Suppressor macrophage (primary cell): ENCODE data around the gene TAF3.

Experiments used
- DNase-seq, 4 experiments: peaks; one replicate each; pipeline ENCODE4 v3.0.0-alpha.2; 2020 to 2022

The TAF3 gene

GRCh38 chr10:8035006-8035640 is 216.8 kb downstream of the TAF3 start:
- DNase-seq = no peak

GRCh38 chr10:8035641-8036470 is 217.6 kb downstream of the TAF3 start:
- DNase-seq = no peak

DNA sequence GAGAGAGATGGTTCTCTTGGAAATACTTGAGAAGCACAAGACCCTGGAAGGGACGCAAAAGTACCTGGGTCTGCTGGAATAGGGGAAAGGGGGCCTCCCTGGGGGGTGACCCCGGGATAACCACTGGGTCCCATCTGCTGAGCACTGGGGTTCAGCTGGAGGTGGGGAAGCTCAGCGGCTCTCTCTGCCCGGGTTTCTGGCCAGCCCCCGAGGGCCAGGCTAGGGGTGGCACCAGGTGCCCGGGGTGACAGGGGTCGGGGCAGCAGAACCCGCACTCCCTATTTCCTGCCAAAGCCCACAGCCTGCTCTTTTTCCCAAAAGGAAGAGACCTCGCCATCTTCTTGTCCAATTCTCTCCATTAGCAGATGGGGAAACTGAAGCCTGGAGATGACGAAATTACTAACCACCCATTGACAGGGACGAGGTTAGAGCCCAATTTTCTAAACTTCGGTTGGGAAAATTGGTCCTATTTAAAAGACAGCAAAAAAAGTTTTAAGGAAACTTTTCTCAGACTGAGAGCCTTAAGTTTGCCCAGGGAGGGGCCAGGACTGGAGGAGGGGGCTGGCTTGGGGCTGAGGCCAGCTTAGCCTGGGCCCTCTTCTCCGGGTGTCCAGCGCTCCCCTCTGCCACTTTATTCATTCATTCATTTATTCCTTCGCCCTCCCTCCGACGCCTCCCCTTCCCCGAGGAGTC is 218.3 kb downstream of the TAF3 start:
- DNase-seq = no peak

DNA sequence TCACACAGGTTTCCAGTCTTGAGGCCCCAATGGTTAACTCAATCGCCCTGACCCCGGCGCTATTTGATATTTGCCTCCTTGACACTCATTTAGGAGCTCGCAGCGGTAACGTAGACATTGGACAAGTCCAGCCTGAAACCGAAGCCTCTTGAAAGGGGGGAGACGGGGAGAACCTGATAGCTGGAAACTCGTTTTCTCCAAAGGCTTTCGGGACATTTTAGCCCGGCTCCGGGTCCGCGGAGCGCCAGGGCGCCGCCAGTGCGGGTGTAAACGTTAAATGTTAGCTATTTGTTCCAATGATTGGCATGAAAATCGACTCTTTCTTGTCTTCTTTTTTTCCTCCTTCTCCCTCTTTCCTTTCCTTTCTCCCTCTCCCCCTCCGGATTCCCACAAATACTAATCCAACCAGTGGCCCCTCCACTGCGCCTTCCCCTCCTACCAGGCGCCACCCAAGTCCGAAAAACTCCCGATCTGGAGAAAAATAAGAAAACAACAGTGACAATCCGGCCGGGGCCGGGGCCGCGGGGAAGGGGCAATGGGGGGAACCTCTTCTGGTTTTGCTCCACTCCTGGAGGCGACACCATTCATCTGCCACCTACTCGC is 219.0 kb downstream of the TAF3 start:
- DNase-seq = no peak

DNA sequence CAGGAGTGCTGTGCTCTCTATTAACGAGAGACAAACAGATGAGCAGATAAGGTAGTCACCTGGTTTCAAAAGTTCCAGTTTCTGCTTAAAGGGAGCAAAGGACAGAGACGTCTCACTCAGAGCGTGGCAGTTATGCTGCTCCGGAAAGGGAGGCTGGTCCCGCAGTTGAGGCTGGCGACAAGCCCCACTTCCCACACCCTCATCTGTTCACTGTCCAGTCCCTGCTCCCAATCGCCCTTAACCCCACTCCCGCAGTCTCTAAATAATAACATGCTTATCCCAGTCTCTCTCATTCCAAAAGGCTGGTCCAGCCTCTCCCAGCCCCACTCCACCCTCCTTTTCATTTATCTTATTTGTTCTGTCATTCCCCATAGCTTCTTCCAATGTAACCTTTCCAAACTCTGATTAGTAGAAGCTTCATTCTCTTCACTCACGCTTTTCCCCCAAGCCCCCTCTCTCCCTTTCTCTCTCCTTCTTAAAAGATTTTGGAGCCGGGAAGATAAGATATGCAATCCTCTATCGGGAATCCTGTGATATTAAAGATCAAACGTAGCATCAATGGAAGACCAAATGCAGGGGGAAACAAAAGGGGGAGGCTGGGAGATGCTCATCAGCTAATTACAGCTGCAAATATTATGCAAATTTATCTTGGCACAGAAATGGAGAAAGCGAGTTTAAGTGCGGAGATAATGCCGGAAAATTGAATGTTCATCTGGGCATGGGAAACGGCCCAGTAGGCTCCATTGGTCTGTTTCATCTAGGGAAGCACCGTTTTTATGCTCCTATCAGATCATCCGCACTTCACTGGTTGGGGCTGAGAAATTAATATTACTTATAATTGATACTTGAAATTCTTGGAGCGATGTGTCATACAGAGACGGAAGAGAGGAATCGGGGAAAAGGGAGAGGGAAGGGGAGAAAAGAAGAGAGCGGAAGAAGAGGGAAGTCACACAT is 219.9 kb downstream of the TAF3 start:
- no peak for DNase-seq

DNA sequence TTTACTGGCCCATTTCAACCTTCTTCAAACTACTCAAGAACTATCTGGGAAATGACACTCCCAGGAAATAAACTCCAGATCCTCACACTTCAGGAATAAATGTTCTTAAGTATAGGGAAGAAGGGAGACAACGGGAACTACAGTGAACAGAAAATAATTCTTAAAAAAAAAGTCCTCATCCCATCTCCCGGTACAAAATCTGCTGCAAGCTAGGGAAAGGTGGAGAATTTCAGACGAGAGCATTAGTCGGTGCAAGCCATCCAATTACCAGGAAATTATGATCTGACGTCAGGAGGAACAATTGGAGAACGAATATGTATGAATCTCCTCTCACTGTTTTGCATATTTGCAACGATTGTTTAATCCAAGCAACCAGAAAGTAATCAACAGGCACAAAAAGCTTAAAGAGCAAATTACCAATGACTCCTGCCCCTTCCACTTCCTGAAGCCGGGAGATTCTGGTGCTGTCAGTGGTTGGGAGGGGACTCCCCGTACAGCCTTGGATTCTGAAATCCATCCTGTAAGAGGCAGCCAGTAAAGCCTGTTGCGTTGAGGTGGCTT is 221.1 kb downstream of the TAF3 start:
- no peak for DNase-seq

GRCh38 chr10:8040651-8041050 is 222.3 kb downstream of the TAF3 start:
- no peak for DNase-seq

DNA sequence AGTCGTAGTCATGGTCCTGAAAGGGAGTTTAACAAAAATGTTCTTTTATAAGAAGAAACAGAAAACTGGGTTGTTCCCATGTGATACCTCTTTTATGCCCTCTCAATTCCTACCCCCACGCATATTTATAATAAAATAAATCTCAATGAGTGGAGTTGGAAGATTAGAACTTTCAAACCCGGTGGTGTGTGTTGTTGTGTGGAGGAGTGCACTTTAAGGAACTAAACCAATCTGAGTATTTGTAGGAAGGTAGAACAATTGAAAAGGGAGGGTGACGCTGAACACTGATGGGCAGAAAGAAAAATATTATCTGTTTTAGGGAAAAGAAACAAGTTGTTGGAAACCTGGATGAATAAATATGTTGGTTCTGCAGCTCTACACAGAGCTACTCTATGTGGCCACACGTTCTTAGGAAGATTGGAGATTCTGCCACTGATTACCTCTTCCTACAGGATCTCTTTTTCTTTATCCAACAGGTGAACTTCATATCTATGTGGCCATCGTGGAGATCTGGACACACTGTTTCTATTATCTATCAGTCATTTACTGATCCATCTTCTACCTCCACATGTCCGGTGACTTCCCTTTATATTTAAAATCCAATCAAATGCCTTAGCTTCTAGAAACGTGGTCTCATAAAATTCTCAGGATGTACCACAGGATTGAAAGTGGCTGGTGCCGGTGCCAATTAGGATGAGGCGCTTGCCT is 223.1 kb downstream of the TAF3 start:
- no peak for DNase-seq

DNA sequence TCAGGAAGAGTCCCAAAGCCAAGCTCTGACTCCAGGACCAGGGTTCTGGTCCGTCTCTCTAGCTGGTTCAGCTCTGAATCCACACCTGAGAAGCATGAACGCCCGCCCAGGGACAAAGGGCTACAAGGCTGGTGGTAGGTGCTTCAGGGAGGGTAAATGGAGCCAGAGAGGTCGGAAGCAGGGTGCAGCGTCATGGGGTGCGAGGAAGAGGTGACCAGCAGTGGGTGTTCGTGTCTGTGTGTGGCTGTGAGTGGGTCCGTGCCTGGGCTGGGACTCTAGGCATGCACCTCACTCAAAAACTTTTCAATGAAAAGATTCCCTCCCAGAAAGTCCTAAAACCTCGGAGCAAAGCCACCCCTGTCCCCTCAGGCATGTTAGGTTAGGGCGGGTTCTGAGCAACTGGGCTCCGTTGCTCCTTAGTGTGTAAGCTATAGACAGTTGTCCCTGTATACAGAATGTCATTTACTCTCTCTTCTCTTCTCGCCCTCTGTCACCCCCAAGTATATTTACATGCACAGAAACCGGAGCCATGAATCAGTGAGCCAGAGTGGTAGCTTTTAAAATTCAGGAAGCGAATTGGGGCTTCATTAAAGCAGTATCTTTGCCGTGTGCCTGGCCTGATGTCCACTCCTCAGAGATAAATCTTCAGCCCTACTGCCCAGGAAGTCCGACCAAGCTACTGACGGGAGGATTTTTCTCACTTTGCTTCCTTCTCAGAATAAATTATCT is 223.9 kb downstream of the TAF3 start:
- no peak for DNase-seq

DNA sequence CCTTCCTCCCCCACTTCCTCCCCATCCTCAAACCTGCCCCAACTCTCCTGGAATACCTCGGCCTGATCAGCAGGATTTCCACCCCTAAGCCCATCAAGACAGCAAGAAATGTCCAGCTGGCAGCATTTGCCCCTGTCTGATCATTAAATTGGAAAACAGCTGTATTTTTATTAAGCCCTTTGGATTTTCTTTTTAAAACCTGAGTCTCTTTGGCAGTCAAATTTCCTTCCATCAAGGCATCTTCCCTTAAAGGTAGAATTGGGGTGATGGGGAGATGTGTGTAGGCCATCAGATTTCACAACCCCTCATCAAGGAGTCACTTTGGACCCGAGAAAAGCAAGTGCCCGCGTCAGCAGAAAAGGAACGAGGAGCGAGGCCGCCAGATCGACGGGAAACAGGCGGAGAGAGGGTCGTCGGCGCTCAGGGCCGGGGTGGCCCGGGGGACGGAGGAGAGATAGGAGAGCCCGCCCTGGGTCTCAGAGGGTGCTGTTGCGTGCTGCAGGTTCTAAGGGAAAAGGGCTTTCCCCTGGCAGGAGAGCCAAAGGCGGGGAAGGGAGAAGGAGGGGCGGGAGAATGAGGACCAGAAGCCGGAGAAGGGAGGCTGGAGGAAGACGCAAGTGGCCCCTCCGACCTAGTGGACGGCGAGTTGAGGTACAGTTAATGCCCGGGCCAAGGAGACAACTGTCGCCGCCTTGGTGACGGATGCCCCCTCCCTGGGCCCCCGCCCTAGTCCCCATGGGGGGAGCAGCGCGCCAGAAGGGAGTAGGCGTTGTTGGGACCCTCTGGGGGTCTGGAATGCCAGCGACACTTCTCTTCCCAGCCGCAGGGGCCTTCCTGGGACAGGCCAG is 224.6 kb downstream of the TAF3 start:
- DNase-seq = no peak

GRCh38 chr10:8043569-8044306 is 225.4 kb downstream of the TAF3 start:
- peak in 1 of 4 experiments; percentile 22 for DNase-seq

GRCh38 chr10:8044331-8044907 is 226.1 kb downstream of the TAF3 start:
- DNase-seq = no peak

DNA sequence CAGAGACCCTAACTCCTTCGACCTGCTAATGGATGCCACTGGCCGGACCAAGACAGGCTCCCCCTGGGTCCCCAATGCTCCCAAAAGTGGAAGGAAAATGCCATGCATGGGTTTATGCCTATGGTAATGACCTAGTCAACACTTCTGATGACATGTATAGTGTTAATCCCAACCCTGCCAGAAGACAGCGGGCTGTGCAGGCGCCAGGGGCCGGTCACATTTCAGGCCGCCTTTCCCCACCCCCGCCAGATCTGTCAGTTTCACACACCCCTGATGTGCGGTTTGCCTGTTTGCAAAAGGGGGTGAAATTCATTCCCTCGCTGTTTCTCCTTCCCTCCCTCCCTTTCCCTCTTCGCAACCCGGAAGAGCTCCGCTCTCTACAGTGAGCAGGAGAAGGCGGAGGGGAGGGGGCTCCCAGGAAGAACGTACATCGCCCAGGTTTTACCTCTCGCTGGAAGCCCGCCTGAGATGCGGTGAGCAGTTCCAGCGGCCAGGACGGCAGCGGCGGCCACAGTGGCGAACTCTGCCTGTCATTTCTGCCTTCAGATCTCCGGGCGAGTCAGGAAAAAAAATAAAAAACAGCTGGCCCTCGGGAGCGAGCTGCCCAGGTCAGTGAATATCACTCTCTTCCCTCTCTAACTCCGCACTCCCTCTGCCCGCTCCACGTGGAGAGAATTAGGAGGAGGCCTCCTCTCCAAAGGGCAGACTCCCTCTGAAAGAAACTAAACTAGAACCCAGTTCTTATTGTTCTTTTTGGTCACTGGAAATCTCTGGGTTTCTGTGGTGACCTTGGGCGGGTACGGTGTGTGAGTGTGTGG is 226.8 kb downstream of the TAF3 start:
- DNase-seq = no peak

- DNase-seq = no peak
Measured at GRCh38 chr10:8045726-8046494, 227.6 kb downstream of the TAF3 start.

DNA sequence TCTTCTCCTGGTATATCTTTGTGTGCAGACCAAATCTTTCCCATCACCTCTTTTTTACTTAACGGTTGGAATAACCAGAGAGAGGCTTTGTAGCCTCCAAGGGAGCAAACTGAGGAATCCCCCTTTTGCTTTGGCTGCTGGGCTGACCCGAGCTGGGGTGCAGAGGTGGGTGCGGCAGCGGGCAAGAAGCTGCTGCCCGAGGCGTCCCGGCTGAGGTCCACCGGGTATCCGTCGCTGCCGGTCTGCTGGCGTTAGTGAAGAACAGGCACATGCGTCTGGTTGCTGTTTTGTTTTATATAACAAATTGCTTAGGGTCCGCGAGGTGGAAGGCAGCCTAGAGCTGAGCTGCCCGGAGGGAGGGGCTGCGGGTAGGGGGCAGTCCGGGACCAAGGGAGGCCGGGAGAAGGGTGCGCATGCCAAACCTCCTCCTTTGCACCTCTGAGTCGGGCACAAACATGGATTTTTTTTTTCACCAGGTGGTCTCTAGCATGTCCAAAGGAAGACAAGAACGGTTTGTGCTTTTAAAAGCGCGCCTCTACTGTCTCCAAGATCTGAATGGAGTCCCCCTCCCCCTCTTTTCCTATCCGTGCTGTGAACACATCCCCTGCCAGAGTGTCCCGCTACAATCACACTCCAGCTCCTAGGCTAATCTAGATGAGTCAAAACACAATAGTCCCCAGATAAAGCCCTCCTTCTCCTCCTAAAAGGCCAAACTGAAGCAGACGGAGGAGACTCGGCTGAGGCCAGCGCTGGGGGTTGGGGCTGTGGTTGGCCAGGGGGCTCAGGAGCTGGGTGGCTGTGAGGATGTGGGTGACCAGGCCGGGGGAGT is 229.4 kb downstream of the TAF3 start:
- no peak for DNase-seq
